Ureter (tissue), 1 donor: ENCODE measurements around the gene COL27A1. TPM values are rescaled to one million over a fixed set of nuclear protein-coding genes. Genes with fewer than 3 reads are reported as not detected.

Source experiments
- DNase-seq: peaks from one replicate; pipeline ENCODE4 v3.0.0-alpha.2; 2020; ENCODE audit warnings: low spot score
- total RNA-seq: library from RNA; stranded (reverse); gene quantifications from one replicate; pipeline ENCODE4 v1.2.4, GENCODE V29; 2023
- donor health status: DM: yes; HTN: yes; CAD: no.

Gene COL27A1
- total RNA-seq, 1 donor from 2014 or later = 59.2 TPM

DNA sequence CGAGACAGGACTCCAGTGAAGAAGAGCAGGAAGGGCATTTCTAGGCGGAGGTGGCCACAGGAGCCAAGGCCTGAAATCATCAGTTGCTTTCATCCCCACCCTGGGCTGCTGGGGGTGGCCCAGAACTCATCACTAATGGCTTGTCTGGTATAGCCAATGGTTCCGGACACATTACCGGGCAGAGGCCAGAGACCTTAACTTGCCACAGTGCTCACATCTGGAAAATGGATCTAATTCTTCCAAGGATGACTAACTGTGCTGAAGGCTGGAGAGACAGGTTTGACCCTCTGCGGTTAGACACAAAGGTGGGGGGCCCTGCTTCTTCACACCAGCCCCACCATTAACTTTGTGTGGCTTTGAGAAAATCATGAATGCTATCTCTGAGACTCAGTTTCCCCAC lies 6.2 kb upstream of the COL27A1 start:
- no peak for DNase-seq

DNA sequence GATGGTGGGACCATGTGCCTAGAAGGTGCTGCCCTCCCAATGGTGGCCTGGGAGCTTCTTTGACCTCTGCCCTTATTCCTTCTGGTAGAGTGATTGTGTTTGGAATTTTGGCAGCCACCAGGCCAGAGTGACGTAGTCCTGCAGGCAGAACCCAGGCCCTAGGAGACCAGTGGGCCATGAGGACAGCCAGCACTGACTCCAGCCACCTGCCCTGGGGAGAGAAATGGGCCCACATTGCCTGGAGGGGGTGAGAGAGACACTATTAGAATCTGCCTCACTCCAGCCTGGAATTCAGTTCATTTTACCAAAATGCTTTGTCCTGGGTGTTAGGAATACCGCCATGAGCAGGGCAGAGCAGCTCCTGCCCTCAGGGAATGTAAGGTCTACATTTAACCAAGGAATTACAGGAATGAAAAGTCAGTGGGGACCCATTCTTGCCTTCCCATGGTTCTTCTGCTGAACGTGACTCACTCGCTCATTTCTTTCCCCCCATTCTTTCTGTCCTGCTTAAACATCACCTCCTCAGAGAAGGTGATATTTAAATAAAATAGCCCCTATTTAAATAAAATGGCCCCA lies 5.5 kb upstream of the COL27A1 start:
- DNase-seq = no peak

DNA sequence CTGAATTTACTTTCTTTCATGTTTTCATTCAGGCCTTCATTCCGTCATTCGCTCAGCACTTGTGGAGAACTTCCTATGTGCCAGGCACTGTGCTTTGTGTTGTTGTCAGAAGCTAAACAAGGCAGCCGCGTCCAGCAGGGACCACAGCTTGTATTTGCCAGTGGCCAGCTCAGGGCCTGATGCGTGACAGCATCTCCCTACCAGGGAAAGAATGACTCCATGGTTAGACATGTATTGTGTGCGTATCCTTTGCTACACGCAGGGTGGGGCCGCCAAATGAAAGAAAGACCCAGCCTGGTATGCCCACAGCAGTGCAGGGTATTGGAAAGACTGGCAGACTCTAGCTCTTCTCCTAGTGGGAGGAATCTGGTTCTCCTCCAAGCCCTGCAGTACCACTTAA lies 4.7 kb upstream of the COL27A1 start:
- DNase-seq = no peak

DNA sequence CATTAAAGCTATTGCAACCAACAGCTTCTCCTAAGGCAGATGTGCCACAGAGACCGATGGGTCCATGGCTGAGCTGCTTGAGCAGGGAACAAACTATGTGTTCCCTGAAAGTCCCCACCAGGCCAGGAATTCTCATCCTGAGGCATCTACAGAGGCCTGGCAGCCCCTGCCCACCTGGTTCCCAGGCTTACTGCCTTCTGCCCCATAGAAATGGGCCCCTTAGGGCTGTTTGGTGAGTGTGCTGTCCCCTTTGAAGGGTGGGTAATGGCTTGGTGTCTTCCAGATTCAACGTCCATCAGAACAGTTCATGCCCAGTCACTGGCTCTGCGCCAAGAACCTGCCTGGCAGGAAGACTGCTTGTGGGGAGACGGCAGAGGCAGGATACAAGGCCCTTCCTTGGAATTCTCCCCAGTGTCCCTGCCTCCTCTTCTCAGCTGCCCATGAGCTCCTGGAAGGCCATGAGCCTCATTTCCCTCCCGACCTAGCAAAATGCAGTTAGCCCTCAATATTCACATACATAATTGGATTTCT lies 3.8 kb upstream of the COL27A1 start:
- no peak for DNase-seq

DNA sequence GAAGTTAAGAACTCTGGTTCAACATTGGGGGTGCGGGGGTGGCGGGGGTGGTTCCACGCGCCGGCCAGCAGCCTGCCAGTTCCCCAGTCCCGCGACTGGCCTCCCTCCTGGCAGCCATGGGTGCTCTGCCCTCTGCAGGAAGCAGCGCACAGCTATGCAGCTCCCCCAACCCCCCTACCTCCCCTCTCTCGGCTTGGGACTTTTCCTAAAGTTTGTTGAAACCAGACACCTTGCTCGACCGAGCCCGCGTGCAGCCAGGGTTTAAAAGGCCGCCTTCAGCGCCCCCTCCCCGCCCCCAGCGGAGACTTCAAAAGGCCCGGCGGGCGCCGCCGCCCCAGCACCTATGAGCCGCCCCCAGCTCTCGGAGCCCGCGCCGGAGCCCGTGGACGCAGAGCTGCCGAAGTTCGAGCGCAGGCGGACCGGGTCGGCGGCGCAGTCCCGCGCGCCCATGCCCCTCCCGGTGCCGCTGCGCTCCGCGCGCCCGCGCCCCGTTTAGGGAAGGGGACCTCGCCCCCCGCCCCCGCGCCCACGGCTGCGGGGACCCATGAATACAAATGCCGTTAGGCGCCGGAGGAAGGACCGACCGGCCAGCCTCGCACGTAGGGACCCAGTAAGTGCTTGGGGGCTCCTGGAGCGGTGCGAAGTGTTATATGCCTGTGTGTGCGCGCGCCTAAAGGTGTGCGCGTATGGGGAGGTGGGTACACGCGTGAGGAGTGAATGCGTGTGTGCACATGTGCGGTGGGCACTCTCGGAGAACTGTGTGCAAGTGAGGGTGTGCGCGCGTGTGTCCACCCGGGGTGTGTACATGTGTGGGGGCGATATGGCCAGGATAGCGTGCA lies 1.4 kb upstream of the COL27A1 start:
- no peak for DNase-seq

DNA sequence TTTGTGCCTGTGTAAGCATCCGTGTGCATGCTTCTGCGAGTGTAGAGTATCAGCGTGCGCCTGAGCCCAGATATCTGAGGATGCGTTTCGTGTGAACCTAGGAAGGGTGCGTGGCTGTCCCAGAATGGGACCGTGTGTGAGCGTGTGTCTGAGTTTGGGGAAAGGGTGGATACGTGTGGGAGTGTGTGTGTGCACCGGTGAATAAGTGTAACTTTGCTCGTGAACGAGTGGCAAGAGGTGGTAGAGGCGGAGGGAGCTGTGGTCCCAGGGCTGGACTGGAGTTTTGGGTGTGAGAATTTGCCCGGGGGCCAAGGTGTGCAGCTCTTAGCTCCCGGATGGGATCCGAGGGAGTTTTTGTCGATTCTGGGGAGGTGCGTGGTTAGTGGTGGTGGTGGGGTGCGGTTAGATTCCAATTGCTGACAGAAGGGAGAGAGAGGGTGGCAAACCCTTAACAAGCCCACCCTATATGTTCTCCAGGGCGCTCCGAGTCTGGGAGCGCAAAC lies 686 bp upstream of the COL27A1 start:
- DNase-seq = no peak

DNA sequence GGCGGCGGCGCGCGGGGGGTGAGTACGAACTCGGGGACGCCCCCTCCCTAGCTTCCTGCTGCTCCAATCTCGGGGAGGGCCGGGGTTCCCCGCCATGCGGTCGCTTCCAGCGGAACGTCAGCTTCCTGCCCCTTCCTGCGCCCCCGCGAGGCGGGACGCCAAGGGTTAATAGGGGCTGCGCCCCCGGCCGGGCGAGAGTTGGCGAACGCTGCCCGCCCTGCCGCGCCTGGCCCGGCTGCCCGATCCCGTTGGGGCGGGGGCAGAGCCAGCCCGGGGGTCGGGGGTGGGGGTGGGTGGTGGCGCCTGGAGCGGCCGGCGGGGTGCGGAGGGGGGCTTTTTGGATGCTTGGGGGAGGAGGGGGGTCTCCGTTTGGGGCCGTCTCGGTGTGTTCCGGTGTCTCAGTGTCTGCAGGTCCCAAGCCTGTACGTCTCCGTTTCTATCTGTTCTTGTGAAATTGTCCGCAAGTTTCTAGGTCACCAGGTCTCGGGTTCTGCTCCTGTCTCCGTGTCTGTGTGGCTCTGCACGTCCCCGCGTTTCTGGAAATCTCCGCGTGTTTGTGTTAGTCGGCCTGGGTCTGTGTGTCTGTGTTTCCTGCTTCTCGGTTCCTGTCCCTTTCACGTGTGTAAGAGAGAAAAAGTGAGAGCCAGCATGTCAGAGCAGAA lies 789 bp downstream of the COL27A1 start:
- DNase-seq = peak; percentile 68

DNA sequence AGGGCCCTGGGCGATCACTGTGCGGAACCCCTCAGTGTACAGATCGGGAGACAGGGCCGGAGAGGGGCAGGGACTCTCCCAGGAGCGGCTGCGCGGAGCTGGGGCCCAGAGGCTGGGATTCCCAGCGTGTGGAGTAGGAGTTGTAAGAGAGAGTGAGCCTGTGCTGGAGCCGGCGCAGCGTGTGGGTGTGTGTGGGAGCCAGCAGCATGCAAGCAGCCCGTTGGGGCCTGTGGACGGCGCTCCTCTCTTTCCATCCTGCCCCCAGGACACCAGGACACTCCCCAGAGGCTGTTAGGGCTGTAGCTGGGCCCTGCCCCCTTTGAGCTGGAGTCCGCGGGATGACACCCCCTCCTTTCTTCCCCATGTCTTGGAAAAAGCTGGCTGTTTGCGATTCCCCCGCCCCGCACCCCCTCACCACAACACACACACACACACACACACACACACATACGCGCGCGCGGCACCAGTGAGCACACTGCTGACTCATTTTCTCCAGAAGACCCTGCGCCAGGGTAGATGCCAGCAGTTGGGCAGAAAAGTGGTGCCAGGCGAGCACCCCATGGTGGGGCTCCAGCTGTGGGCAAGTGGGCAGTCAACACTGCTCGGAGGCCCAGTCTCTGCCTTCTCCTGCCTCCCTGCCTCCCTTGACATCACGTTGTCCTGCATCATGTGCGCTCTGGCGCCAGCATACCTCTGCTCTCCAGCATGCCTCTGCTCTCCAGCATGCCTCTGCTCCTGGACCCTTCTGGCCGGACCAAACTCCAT lies 1.5 kb downstream of the COL27A1 start:
- DNase-seq = peak; percentile 70

DNA sequence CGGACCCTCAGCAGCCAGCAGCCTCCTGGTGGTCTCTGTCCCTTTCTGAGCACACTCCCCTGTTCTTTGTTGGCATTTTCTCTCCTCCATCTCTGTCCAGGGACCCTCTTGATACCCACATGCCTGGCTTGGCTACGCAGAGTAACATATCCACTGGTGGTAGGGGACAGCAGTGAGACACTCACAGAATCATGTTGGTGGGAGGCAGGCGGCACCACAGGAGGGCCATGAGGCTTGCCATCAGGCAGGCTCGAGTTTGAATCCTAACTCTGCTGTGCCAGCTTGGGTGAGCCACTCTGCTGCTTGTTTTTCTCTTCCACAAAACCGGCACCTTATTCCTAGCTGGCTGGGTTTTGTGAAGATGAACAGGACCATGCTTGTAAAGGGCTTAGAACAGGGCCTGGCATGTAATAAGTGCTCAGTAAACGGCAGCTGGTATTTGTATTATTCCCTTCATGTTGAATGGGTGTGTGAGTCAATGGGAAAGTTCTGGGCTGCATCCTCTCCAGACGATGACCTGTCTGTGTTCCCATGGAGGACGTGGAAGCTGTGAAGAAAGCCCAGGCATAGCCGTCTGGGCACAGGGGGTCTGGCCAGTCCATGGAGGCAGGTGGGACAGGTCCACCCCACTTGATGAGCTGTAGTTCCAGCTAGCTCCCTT lies 2.3 kb downstream of the COL27A1 start:
- no peak for DNase-seq

DNA sequence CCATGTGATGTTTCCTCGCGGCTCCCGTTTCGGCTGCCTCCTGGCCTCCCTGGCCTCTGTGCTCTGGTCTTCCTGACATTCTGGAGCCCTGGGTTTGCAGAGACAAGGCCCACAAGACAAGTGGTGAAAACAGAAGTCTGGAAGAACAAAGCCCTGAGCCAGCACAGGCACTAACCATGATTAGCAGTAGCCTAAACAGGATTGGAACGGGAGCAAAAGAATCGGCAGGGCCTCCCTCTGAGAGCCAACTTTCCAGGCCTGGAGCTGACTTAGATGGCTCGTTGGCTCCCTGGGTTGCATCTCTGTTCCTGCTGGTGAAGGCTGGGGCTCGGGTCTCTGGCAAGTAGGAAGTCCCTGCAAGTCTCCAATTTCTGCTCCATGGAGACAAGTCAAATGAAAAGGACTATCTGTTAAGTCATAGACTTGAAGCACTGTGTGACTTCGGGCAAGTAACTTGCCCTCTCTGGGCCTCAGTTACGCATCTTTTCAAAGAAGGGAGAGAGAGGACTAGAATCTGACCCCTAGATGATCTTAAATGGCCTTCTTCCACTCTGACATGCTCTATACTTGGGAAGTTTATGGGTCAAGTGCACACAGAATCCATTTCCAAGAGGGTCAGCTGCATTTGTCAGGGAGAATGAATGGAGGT lies 3.3 kb downstream of the COL27A1 start:
- no peak for DNase-seq

DNA sequence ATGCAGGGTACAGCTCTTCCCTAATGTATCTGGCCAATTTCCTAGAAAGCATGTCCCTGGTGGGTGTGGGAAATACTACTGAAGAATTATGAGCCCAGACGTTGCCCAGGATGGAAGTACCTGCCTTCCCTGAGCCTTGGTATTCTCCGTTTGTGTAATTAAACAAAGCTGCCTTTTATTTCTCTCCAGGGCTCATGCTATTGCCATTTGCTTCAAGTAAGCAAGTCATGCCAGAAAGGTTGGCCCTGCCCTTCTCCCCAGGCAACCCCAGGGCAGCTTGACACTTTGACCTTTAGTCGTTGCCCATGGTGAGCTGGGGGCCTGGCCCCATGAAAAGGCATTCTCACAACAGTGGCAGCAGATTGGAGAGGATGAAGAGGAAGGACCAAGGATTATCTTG lies 4.4 kb downstream of the COL27A1 start:
- DNase-seq = no peak

DNA sequence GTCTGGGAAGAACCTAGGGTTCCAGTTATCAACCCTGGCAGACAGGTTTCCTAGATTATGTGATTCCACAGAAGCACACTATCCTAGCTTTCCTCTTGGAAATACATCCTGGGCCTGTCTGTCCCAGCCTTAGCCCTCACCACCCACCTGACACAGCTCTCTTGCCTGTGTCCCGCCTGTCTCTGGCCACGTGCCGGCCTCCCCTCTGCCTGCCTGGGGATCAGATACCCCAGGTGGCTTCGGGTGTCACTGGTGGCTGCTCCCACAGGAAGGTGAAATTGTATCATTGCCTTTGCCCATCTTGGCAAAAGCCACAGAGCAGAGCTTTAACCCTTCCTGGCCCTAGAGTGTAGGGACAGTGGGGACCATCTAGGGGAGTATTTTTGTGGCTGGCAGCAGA lies 6.2 kb downstream of the COL27A1 start:
- no peak for DNase-seq

DNA sequence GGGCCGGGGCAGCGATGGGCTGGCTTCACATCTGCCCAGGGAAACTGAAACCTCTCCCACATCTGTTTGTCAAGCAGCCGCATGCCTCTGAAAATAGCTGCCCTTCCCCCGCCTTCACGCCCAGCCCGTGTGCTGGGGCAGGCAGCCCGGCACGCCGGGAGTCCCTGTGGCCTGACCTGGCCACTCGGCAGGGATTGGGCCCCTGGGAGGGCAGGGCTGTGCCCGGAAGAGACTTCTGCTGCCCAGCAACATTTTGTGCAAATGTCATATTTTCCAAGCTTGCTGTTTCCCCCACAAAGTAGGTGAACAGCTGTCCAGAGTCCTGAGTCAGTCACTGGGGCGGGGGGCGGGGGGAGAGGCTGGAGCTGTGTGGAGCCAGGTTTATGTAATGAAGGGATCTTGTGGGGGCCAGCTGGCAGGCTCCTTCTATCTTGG lies 8.2 kb downstream of the COL27A1 start:
- no peak for DNase-seq

DNA sequence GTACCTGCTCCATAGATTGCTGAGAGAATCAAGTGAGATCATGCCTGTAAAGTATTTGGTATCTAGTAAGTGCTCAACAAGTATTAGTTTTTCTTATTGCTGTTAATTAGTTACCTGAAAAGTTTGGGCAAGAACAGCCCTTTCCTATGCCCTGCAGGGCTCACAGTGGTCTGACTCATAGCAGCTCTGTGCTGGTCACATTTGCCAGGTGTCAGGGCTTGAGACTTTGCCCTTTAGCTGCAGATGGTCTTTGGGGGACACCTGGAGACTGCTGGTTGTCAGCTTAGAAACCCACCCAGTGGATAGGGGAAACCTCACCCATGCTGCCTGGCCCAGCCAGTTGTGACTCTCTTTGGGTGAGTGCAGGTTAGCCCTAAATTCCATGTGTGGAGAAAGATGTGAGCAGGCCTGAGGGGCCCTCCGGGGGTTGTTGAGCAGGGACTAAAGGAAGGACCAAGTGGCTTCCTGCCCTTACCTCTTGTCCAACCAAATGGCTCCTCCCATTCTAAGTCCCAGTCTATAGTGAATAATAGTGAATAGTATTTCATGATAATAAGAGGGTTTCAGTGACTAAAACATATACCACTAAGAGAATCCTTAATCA lies 9.0 kb downstream of the COL27A1 start:
- DNase-seq = no peak

DNA sequence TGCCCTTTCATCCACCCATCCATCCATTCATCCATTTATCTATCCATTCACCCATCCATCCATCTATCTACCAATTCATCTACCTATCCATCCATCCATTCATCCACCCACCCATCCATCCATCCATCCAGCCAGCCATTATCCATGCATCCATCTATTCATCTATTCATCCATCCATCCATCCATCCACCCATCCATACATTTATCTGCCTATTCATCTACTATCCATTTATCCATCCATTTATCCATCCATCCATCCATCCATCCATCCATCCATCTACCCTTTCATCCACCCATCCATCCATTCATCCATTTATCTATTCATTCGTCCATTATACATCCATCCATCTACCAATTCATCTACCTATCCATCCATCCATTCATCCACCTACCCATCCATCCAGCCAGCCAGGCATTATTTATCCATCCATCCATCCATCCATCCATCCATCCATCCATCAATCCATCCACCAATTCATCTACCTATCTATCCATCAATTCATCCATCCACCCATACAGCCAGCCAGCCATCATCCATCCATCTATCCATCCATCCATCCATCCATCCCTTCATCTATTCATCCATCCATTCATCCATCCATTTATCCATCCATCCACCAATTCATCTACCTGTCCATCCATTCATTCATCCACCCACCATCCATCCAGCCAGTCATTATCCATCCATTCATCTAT lies 10.2 kb downstream of the COL27A1 start:
- DNase-seq = no peak

DNA sequence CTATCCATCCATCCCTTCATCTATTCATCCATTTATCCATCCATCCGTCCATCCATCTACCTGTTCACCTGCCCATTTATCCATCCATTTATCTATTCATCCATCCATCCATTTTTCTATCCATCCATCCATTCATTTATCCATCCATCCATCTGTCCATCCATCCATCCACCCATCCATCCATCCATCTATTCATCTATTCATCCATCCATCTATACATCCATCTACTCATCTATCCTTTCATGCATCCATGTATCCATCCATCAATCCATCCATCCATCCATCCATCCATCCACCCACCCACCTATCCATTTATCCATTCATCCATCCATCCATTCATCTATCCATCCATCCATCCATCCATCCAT lies 10.8 kb downstream of the COL27A1 start:
- DNase-seq = no peak

DNA sequence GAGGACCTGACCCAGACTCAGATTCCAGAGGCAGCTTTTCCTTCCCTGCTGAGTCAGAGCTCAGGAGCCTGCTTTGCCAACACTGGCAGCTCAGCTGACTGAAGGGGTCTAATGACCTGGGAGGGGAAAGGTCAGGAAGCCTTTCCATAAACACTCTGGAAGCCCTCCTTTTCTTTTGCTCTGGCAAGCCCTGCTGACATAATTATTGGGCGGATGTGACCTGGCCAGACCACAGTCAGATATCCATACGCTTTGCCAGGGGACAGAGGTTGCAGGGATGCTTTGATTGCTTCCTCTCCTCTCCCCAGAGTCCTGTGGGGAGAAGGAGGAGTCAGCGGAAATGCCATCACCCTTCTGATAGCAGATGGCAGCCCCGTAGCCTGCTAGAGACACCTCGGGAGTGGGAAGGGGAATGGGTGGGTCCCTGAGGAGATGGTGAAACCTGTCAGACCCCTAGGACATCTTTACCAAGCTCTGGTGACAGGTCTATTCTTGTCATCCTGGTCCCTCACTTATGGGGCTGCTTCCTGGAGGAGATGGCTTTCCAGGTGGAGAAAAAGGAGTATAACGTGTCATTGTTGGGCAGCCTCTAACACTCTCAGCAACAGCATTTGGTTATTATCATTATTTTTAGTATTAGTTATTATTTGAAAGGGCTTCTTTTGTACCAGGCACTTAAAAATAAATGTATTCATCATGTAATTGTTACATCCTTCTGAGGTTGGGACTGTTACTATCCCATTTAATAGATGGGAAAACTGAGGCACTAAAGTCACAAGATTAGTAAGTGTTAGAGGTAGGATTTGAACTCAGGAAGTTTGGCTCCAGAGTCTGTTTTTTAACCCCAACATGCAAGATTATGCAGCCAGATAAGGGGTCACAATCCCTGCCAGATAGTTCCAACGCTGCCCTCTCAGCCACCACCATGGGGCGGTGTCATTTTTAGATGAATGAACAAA lies 11.6 kb downstream of the COL27A1 start:
- no peak for DNase-seq

DNA sequence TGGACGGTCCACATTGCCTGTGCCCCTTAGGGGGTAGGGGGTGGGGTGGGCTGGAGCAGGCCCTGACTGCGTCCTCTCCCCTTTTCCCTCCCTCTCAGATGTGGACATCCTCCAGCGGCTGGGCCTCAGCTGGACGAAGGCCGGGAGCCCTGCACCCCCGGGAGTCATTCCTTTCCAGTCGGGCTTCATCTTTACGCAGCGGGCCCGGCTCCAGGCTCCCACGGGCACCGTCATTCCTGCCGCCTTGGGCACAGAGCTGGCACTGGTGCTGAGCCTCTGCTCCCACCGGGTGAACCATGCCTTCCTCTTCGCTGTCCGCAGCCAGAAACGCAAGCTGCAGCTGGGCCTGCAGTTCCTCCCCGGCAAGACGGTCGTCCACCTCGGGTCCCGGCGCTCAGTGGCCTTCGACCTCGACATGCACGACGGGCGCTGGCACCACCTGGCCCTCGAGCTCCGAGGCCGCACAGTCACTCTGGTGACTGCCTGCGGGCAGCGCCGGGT lies 12.3 kb downstream of the COL27A1 start:
- no peak for DNase-seq
